Measurements from ENCODE around the gene EVC2. TPM values are rescaled to one million over a fixed set of nuclear protein-coding genes. Genes with fewer than 3 reads are reported as not detected.

Gene EVC2
- total RNA-seq, 1 donor from 2014 or later: 9.3 TPM

DNA sequence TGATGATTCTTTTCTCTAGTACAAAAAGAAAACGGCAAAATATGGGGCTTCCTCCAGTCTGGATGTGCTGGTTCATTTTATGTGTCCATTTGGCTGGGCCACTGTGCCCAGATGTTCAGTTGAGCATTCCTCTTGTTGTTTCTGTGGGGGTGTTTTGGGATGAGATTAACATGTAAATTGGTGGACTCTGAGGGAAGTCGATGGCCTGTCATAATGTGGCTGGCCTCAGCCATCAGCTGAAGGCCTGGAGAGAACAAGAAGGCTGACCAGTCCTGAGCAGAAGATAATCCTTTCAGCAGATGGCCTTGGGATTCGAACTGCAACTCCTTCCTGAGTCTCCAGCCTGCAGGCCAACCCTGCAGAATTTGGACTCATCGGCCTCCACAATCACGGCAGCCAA, 136.7 kb downstream of the EVC2 start:
- TF ChIP-seq, protein P1, sequence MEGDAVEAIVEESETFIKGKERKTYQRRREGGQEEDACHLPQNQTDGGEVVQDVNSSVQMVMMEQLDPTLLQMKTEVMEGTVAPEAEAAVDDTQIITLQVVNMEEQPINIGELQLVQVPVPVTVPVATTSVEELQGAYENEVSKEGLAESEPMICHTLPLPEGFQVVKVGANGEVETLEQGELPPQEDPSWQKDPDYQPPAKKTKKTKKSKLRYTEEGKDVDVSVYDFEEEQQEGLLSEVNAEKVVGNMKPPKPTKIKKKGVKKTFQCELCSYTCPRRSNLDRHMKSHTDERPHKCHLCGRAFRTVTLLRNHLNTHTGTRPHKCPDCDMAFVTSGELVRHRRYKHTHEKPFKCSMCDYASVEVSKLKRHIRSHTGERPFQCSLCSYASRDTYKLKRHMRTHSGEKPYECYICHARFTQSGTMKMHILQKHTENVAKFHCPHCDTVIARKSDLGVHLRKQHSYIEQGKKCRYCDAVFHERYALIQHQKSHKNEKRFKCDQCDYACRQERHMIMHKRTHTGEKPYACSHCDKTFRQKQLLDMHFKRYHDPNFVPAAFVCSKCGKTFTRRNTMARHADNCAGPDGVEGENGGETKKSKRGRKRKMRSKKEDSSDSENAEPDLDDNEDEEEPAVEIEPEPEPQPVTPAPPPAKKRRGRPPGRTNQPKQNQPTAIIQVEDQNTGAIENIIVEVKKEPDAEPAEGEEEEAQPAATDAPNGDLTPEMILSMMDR (conservative IDR thresholded peaks at IDR 0.05; ENCODE audit: low read depth, low read length): no peak
- no peak overlapping the region for H3K4me3 ChIP-seq (ENCODE audit: low read depth, low read length)
- no peak for DNase-seq (ENCODE audit: low read depth)

DNA sequence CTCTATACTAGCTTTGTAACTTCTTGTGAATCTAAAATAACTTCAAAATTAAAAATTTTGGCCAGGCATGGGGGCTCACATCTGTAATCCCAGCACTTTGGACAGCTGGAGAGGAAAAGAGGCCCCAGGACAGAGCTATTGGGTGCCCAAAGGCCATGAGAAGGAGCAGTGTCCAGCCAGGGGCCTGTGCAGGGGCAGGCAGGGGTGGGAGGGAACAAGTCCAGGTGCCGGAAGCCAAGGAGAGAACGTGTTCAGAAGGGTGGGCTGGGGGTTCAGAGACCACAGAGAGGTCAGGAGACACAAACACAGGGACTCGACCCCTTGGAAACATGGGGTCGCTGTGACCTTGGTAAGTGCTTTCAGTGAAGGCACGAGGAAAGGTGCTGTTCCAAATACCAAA, 138.9 kb downstream of the EVC2 start:
- DNase-seq (ENCODE audit: low read depth): no peak
- TF ChIP-seq, protein P1 (conservative IDR thresholded peaks at IDR 0.05; ENCODE audit: low read depth, low read length): no peak

DNA sequence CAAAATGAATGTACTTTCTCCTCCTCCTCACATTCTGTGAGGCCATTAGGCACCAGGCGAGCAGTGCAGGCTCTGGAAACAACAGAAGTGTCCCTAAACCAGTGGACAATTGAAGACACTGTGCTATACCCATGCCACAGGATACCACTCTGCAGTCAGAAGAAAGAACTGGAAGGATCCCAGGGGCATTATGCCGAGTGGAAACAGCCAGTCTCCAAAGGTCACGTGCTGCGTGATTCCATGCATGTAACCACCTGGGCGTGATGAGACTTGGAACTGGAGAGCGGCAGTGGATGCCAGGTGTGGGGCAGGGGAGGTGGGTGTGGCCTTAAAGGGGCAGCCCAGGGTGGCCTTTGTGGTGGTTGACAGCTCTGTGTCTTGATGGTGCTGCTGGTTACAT, 139.4 kb downstream of the EVC2 start:
- no peak overlapping the region for H3K4me3 ChIP-seq (ENCODE audit: low read depth, low read length)
- DNase-seq (ENCODE audit: low read depth): no peak
- TF ChIP-seq, protein P1 (conservative IDR thresholded peaks at IDR 0.05; ENCODE audit: low read depth, low read length): no peak

More for the DNA sequence above, 138.9 kb downstream of the EVC2 start:
- H3K4me3 ChIP-seq (ENCODE audit: low read depth, low read length): no peak overlapping the region

DNA sequence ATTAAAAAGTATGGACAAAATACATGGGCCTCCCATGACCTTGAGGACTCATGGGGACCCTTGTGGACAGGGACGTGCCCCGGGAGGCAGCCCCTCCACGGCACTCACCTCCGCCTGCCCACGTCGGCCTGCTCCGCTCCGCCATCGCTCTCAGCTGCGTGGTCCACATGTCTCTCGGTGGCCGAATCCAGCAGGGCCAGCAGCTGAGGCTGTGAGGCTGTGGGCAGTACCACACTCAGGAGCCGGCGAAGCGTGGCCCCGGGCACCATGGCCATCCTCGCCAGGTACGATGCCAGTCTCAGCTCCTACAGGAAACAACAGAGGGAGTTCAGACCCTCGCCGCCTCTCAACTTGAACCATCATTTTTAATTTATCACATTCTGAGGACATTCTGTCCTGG, 140.0 kb downstream of the EVC2 start:
- TF ChIP-seq, protein P1 (conservative IDR thresholded peaks at IDR 0.05; ENCODE audit: low read depth, low read length): no peak
- no peak for DNase-seq (ENCODE audit: low read depth)
- H3K4me3 ChIP-seq (ENCODE audit: low read depth, low read length): no peak overlapping the region

DNA sequence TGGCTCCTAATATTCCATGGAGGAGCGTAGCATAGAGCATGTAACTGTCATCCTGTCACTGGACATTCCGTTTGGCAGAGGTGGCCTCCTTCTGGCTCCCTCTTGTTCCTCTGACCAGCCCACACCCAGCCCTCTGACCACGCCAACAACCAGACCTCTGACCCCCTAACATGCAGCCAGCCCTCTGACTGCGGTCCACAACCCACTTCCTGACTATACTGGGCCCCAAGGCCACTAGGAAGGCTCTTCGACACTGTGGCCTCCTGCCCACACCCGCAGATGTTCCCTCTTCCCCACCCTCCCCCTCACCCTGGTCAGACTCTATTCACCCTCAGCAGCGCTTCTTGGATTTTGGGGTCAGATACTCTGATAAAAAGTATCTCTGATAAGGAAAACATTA, 141.4 kb downstream of the EVC2 start:
- no peak for DNase-seq (ENCODE audit: low read depth)
- H3K4me3 ChIP-seq (ENCODE audit: low read depth, low read length): no peak overlapping the region
- TF ChIP-seq, protein P1 (conservative IDR thresholded peaks at IDR 0.05; ENCODE audit: low read depth, low read length): no peak

DNA sequence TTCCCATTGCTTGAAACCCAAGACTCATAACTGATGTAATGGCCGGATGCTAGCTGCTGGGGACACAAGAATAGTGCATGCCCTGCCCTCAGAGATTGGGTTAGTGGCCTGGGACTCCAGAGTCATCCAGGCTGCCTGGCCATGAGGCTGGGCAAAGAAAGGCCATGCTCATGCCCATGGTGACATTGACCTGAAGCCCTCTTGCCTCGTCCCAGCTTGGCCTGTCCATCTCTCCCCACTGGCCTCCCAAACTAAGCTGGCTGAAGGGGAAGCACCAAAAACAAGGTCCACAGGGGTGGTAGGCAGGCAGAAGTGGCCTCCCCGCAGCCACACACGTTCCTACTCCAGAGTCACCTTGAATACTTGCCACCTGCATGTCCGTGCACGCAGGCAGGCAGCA, 141.8 kb downstream of the EVC2 start:
- H3K4me3 ChIP-seq (ENCODE audit: low read depth, low read length): no peak overlapping the region
- no peak for DNase-seq (ENCODE audit: low read depth)

DNA sequence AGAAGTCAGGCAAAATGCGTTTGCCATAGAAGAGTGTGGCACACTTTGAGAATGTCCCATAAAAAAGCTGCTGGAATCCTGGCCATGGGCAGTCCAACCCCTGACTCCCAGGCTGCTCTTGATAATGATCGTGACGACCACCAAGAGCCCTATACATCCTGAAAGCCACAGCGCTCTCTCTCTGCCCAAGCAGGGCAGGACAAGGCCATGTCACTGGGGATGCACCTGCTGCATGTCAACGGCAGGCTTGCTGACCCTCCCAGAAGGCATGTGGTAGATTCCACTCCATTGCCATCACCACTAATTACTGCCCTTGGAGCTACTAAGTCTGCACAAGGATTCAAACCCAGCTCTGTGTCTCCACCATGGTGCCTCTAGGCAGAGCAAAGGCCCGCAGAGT, 144.5 kb downstream of the EVC2 start:
- TF ChIP-seq, protein P1 (conservative IDR thresholded peaks at IDR 0.05; ENCODE audit: low read depth, low read length): no peak
- no peak overlapping the region for H3K4me3 ChIP-seq (ENCODE audit: low read depth, low read length)
- DNase-seq (ENCODE audit: low read depth): no peak

More for the DNA sequence above, 141.8 kb downstream of the EVC2 start:
- TF ChIP-seq, protein P1 (conservative IDR thresholded peaks at IDR 0.05; ENCODE audit: low read depth, low read length): no peak
